GM19468 (cell line): ENCODE results near the gene STRIP2.
"Not testable (repeated sequence)": the region's sequence is repeated elsewhere in the genome, so short reads cannot be mapped to it uniquely, and the experiment has no call there.

Experiments
- ATAC-seq: cut with Tn5 transposase; IDR thresholded peaks from one replicate; pipeline ENCODE4 v1.9.1; 2021; ENCODE audit warnings: mild to moderate bottlenecking, moderate library complexity, moderate number of reproducible peaks; ENCODE audit not compliant: unreplicated experiment; ENCODE audit errors: extremely low read depth

Gene STRIP2

GRCh38 chr7:129433847-129434674 lies at the start of gene STRIP2:
Gene STRIP2 (plus strand): TSS chr7:129434432. CDS start chr7:129434473, 41 bp downstream.
- ATAC-seq = peak; percentile 63

GRCh38 chr7:129385116-129385515 lies 49.1 kb upstream of the STRIP2 start:
- no peak for ATAC-seq

DNA sequence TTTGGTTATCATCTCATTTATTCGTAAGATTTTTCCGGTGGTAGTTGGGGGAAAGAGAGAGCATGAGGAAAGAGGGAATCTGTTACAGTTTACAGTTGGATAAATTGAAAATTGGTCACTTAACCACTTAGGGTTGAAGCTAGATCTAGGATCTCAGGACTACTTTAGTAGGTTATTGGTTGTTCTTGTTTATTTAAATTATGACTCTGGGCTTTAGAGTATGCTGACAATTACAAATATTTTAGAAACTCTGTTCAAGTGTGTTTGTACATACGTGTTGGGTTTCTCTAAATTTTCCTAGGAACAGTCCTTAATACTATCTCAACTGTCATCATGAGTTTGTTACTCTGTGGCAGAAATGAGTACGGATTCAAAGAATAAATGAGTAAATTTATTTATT lies 48.6 kb upstream of the STRIP2 start:
- no peak for ATAC-seq

DNA sequence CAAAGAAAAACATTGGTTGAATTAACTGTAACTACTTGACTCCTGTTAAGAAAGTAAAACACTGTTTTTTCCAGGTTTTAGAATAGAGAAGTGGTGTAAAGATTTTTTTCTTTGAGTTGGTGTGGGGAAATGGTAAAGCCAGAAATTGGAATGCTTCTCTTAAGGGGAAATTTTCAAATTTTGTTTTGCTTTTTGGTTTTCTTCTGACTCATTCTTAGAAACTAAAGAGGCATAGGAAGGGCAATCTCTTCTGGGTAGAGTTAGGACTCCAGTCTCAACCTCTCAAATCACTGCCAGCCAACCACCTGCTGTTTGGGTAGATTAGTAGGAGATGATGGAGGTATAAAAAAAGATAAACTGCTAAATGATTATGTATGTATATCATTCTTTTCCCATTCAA lies 47.7 kb upstream of the STRIP2 start:
- no peak for ATAC-seq

DNA sequence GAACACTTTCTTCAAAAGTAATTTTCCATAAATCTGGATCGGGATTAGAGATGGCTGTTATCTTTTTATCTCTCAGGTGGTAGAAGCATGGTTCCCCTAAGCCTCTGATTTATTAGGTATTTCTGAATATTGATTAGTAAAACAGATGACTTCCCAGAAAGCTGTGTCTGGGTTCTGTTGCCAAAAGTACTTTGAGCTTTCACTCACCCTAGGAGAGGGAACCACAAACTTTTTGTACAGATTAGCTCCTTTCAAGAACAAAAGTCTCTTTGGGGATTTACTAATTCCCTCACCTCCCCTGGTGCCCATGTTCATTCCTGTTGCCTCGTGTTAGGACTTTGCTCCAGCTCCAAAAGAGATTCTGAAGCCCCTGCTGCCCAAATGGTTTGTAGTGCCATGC lies 46.7 kb upstream of the STRIP2 start:
- no peak for ATAC-seq

GRCh38 chr7:129388333-129389098 lies 45.7 kb upstream of the STRIP2 start:
- no peak for ATAC-seq

DNA sequence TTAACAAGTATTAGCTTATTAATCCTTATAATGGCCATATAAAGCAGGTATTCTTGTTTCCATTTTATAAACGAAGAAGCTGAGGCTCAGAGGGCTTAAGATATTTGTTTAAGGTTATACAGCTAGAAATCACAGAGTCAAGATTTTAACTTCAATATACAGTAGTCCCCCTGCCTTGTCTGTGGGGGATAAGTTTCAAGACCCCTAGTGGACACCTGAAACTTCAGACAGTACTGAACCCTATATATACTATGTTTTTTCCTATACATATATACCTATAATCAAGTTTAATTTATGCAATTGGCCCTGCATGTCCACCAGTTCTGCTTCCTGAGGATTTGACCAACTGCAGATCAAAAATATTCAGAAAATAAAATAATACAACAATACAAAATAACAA lies 44.4 kb upstream of the STRIP2 start:
- ATAC-seq = no peak

DNA sequence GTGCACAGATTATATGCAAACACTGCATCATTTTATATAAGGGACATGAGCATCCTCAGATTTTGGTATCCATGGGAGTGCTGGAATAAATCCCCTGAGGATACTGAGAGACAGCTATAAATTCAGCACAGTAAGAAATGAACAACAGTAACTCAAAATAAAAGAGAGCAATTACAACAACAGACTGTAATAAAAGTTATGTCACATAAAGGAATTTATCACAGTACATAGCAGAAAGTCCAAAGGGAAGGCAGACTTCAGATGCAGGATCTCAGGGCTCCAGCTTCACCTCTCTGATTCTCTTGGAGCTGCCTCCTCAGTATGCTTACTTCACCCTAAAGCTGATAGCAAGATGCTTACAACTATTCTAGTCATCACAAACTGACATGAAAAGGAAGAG lies 43.9 kb upstream of the STRIP2 start:
- no peak for ATAC-seq

GRCh38 chr7:129391546-129392171 lies 42.6 kb upstream of the STRIP2 start:
- ATAC-seq = no peak

GRCh38 chr7:129393255-129393654 lies 41.0 kb upstream of the STRIP2 start:
- ATAC-seq = no peak

GRCh38 chr7:129394101-129394500 lies 40.1 kb upstream of the STRIP2 start:
- ATAC-seq = no peak

GRCh38 chr7:129394982-129395914 lies 39.0 kb upstream of the STRIP2 start:
- no peak for ATAC-seq

- no peak for ATAC-seq
Observed at GRCh38 chr7:129401228-129401966, 32.8 kb upstream of the STRIP2 start.

- ATAC-seq = no peak
Observed at GRCh38 chr7:129401967-129402860, 32.0 kb upstream of the STRIP2 start.

DNA sequence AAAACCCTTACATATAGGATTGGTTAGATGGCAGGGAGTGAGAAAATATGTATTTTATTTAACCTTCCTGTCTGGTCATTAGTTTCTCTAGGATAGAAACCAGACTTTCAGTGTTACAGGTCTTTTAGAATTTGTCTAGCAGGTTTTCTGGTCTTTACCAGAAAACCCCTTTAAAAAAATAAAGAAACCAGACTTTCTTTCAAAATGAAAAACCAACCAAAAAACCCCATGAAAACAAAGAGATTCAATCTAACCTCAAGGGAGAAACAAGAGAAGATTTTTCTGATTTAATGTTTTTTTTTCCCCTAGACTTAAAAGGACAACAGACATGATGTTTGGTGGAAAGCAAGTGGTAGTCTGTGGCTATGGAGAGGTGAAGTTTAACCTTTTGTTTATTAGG lies 28.7 kb upstream of the STRIP2 start:
- no peak for ATAC-seq

DNA sequence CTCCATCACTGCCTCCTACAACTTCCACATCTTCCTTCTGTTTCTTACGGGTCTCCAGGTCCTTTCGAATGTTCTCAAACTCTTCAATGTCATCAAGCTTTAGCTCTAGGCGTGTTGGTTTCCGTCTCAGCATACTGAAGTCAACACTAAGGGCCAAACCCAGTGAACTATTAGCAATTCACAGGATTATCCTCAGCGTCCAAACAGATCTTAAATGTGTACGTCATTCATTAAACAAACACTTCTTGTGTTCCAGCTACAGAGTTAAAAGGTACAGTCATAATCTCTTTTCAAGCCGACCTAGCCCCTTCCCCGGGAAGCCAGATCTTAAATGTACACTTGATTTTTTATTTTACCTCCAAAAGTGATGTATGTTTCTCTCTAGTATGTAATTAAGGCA lies 24.0 kb upstream of the STRIP2 start:
- not testable (repeated sequence) for ATAC-seq

DNA sequence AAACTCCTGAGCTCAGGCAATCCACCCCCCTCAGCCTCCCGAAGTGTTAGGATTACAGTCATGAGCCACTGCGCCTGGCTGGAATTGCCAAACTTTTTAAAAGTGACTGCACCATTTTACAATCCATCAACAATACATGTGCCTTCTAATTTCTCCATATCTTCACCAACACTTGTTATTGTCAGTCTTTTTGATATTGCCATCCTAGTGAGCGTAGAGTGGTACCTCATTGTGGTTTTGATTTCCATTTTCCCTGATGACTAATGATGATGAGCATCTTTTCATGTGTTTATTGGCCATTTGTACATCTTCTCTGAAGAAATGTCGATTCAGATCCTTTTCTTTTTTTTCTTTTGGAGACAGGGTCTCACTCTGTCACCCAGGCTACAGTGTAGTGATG lies 21.7 kb upstream of the STRIP2 start:
- no peak for ATAC-seq

DNA sequence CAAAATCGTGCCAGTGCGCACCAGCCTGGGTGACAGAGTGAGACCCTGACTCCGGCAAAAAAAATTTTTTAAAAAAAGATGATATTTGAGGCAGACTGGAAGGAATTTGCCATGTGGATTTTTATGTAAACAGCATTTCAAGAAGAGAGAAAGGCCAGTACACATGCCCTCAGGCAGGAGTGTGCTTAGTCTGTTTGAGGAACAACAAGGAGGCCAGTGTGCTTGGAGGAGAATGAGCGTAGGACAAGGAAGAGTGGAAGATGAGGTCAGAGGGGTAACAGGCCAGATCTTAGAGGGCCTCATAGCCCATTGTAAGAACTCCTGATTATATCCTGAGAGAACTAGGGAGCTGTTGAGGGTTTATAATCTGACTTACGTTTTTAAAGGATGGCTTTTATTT lies 17.2 kb upstream of the STRIP2 start:
- ATAC-seq = no peak
